SK-N-SH treated with all-trans-retinoic acid at 6 μM for 48 hours (cell line): ENCODE results near the gene ASTN1.

Experiments
- ATAC-seq: fragments of 200-7000 bp; cut with Tn5 transposase; 3 replicates; pipeline ENCODE4 v1.9.1; 2020; ENCODE audit warnings: mild to moderate bottlenecking, moderate library complexity
- ARNTL ChIP-seq: fragments of 450-650 bp; formaldehyde crosslinking; IDR thresholded peaks from 2 replicates; pipeline ENCODE4 v1.5.0; 2020; ENCODE audit warnings: low read depth, mild to moderate bottlenecking, moderate library complexity, borderline replicate concordance
- BACH2 ChIP-seq: fragments of 250-450 bp; sonication (Bioruptor Pico); IDR thresholded peaks from 2 replicates; pipeline ENCODE4 v1.9.0; 2021; ENCODE audit warnings: mild to moderate bottlenecking, borderline replicate concordance
- CREB5 ChIP-seq: fragments of 250-450 bp; sonication (Bioruptor Pico); IDR thresholded peaks from 2 replicates; pipeline ENCODE4 v1.5.1; 2020; ENCODE audit warnings: low read depth, mild to moderate bottlenecking, moderate library complexity
- CSDC2 ChIP-seq: fragments of 250-450 bp; sonication (Bioruptor Pico); IDR thresholded peaks from 2 replicates; pipeline ENCODE4 v1.5.0; 2020; ENCODE audit warnings: mild to moderate bottlenecking, moderate library complexity
- CSRNP3 ChIP-seq: fragments of 250-450 bp; sonication (Bioruptor Pico); IDR thresholded peaks from 2 replicates; pipeline ENCODE4 v1.5.1; 2021; ENCODE audit warnings: mild to moderate bottlenecking, moderate library complexity
- ESRRG ChIP-seq: fragments of 250-450 bp; sonication (Bioruptor Pico); IDR thresholded peaks from 2 replicates; pipeline ENCODE4 v1.6.1; 2021; ENCODE audit warnings: mild to moderate bottlenecking
- GLIS3 ChIP-seq: fragments of 250-450 bp; sonication (Bioruptor Pico); IDR thresholded peaks from 2 replicates; pipeline ENCODE4 v1.5.0; 2020; ENCODE audit warnings: mild to moderate bottlenecking, moderate library complexity
- ISL1 ChIP-seq: fragments of 250-450 bp; sonication (Bioruptor Pico); IDR thresholded peaks from 2 replicates; pipeline ENCODE4 v2.1.2; 2022; ENCODE audit warnings: mild to moderate bottlenecking, moderate library complexity
- OSR1 ChIP-seq: fragments of 250-450 bp; sonication (Bioruptor Pico); IDR thresholded peaks from 2 replicates; pipeline ENCODE4 v1.8.0; 2022; ENCODE audit warnings: moderate library complexity, mild to moderate bottlenecking, inconsistent platforms
- PATZ1 ChIP-seq: fragments of 250-450 bp; sonication (Bioruptor Pico); IDR thresholded peaks from 2 replicates; pipeline ENCODE4 v1.8.0; 2020; ENCODE audit warnings: mild to moderate bottlenecking, moderate library complexity, borderline replicate concordance
- POU6F1 ChIP-seq: fragments of 250-450 bp; sonication (Bioruptor Pico); IDR thresholded peaks from 2 replicates; pipeline ENCODE4 v1.8.0; 2021; ENCODE audit warnings: low read depth, mild to moderate bottlenecking, moderate library complexity, borderline replicate concordance
- PPARA ChIP-seq: fragments of 250-450 bp; sonication (Bioruptor Pico); IDR thresholded peaks from 2 replicates; pipeline ENCODE4 v1.5.0; 2020; ENCODE audit warnings: mild to moderate bottlenecking, borderline replicate concordance
- RARB ChIP-seq: fragments of 250-450 bp; sonication (Bioruptor Pico); IDR thresholded peaks from 2 replicates; pipeline ENCODE4 v1.8.0; 2021; ENCODE audit warnings: mild to moderate bottlenecking, moderate library complexity
- SNAI2 ChIP-seq: fragments of 250-450 bp; sonication (Bioruptor Pico); IDR thresholded peaks from 2 replicates; pipeline ENCODE4 v1.5.0; 2020; ENCODE audit warnings: mild to moderate bottlenecking, moderate library complexity
- TCF4 ChIP-seq: fragments of 250-450 bp; sonication (Bioruptor Pico); IDR thresholded peaks from 2 replicates; pipeline ENCODE4 v1.8.0; 2021; ENCODE audit warnings: mild to moderate bottlenecking, moderate library complexity, borderline replicate concordance
- TOX ChIP-seq: fragments of 250-450 bp; sonication (Bioruptor Pico); IDR thresholded peaks from 2 replicates; pipeline ENCODE4 v1.8.0; 2021; ENCODE audit warnings: mild to moderate bottlenecking, moderate library complexity, borderline replicate concordance
- ZC3H10 ChIP-seq: fragments of 250-450 bp; sonication (Bioruptor Pico); IDR thresholded peaks from 2 replicates; pipeline ENCODE4 v1.5.1; 2021; ENCODE audit warnings: mild to moderate bottlenecking, moderate library complexity
- ZFP3 ChIP-seq: fragments of 250-450 bp; sonication (Bioruptor Pico); IDR thresholded peaks from 2 replicates; pipeline ENCODE4 v1.5.0; 2020; ENCODE audit warnings: mild to moderate bottlenecking, moderate library complexity
- ZFP30 ChIP-seq: fragments of 450-650 bp; formaldehyde crosslinking; IDR thresholded peaks from 2 replicates; pipeline ENCODE4 v1.5.0; 2022; ENCODE audit warnings: mild to moderate bottlenecking, moderate library complexity
- ZNF565 ChIP-seq: fragments of 450-650 bp; formaldehyde crosslinking; conservative IDR thresholded peaks from 2 replicates; pipeline ENCODE4 v1.5.0; 2020; ENCODE audit warnings: low read depth, mild to moderate bottlenecking, moderate library complexity
- ZNF70 ChIP-seq: fragments of 450-650 bp; formaldehyde crosslinking; IDR thresholded peaks from 2 replicates; pipeline ENCODE4 v1.5.0; 2020; ENCODE audit warnings: mild to moderate bottlenecking, moderate library complexity

ASTN1 gene

GRCh38 chr1:176838276-176838995 is 326.1 kb downstream of the ASTN1 start:
- no peak for ATAC-seq
- TF ChIP-seq ZNF70 = no peak
- no peak for TF ChIP-seq ARNTL (CRISPR knock-in tag)
- TF ChIP-seq SNAI2 (CRISPR knock-in tag) = no peak
- TF ChIP-seq CSRNP3 = no peak
- no peak for TF ChIP-seq CSDC2 (CRISPR knock-in tag)
- no peak for TF ChIP-seq ISL1 (CRISPR knock-in tag)
- TF ChIP-seq ZFP30 (CRISPR knock-in tag) = no peak
- no peak for TF ChIP-seq PATZ1
- TF ChIP-seq ZNF565 (CRISPR knock-in tag) = no peak
- TF ChIP-seq ZC3H10 (CRISPR knock-in tag) = no peak
- TF ChIP-seq CREB5 = no peak
- no peak for TF ChIP-seq ESRRG (CRISPR knock-in tag)
- no peak for TF ChIP-seq TCF4
- TF ChIP-seq PPARA (CRISPR knock-in tag) = no peak
- no peak for TF ChIP-seq BACH2 (CRISPR knock-in tag)
- TF ChIP-seq TOX = no peak
- no peak for TF ChIP-seq POU6F1 (CRISPR knock-in tag)
- TF ChIP-seq ZFP3 = no peak
- no peak for TF ChIP-seq GLIS3 (CRISPR knock-in tag)
- TF ChIP-seq OSR1 (CRISPR knock-in tag) = no peak
- TF ChIP-seq, all 23 proteins: peak for 0

- no peak for ATAC-seq
- no peak for TF ChIP-seq BACH2 (CRISPR knock-in tag)
- TF ChIP-seq CSDC2 (CRISPR knock-in tag) = no peak
- TF ChIP-seq ISL1 (CRISPR knock-in tag) = no peak
- no peak for TF ChIP-seq ARNTL (CRISPR knock-in tag)
- TF ChIP-seq RARB = no peak
- TF ChIP-seq PATZ1 = no peak
- TF ChIP-seq ZNF565 (CRISPR knock-in tag) = no peak
- no peak for TF ChIP-seq PPARA (CRISPR knock-in tag)
- no peak for TF ChIP-seq CSRNP3
- TF ChIP-seq ZNF70 = no peak
- TF ChIP-seq OSR1 (CRISPR knock-in tag) = no peak
- no peak for TF ChIP-seq ZFP3
- no peak for TF ChIP-seq GLIS3 (CRISPR knock-in tag)
Observed at GRCh38 chr1:176837708-176838107, 326.8 kb downstream of the ASTN1 start.
